SH-SY5Y (cell line): ENCODE data around the gene CT47C1.

Source experiments
- GATA2 ChIP-seq: IDR thresholded peaks from 2 replicates; pipeline ENCODE4 v1.6.1; 2011; ENCODE audit warnings: mild to moderate bottlenecking, low read depth, low read length
- GATA3 ChIP-seq: IDR thresholded peaks from 2 replicates; pipeline ENCODE4 v1.6.1; 2011; ENCODE audit warnings: low read depth, mild to moderate bottlenecking, low read length, moderate library complexity

GRCh38 chrX:119069762-119070161, 3.0 kb upstream of the CT47C1 start:
- TF ChIP-seq GATA2 (no peak), GATA3 (no peak)
